CD4-positive, alpha-beta T cell treated with Interferon alpha-2 for 1 hour (primary cell): ENCODE measurements around the gene CACNA1C.

Experiments
- DNase-seq, 2 donors: peaks; one replicate each; pipeline ENCODE4 v3.0.0-alpha.2; 2020 to 2022

CACNA1C gene

DNA sequence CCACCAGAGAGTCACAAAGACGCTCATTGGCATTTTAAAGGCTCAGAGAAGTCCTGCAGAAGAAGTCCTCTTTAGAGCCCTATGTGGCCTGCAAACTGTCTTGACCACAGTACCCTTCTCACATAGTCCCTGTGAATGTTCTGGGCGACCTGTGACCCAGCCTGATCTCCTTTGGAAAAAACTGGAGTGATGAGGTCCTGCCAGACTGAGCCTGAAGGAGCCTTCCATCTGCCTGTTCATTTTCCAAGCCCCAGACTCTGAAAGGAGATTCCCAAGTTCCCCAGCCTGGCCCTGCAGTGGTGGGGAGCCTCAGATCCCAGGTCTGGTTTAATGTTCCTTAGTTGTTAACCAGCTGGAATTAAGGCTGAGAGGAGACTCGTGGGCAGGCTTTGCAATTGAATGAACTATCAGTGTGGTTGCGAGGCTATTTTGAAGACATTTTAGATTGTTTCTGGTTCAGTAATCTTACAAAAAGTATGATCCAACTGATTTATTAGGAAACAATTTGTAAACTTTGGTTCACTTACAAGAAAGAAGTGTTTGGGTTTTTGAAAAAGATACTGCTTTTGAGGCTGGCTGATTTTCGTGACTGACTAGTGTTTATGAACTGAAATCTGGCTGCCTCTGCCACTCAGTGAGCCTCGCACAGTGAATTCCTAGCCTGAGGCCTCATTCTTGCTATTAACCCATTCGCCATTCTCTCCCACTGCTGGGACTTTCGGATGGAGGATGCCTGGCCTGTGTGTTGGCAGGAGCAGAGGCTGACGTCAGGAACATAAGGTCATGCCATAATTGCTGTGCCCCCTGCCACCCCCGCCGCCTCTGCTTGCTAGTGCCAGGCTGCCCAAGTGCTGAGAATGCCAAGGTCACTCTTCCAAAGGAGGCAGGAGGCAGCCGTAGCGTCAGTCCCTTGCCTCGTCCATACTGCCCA lies 249.0 kb downstream of the CACNA1C start:
- no peak for DNase-seq

- no peak for DNase-seq
Measured at GRCh38 chr12:2302711-2303580, 250.2 kb downstream of the CACNA1C start.

GRCh38 chr12:2304223-2304622 lies 251.4 kb downstream of the CACNA1C start:
- no peak for DNase-seq

DNA sequence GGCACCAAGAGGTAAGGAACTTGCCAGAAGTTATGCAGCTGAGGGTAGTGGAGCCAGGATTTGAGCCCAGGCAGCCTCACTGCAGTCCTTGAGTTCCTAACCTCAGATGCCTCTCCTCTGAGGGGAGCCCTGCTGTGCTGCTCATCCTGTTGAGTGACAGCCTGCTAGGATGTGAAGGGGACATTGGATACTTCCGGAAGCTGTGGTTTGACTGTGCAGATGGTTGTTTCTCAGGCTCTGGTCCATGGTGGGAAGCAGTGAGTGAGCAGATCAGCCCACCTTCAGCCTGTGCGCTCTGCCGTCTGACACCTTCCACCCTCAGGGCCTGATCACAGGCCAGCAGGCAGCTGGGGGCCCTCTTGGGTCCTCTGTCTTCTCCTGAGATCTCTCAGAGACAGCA lies 253.2 kb downstream of the CACNA1C start:
- DNase-seq, result no peak

GRCh38 chr12:2306735-2307134 lies 253.9 kb downstream of the CACNA1C start:
- no peak for DNase-seq

GRCh38 chr12:2307550-2307949 lies 254.8 kb downstream of the CACNA1C start:
- no peak for DNase-seq

DNA sequence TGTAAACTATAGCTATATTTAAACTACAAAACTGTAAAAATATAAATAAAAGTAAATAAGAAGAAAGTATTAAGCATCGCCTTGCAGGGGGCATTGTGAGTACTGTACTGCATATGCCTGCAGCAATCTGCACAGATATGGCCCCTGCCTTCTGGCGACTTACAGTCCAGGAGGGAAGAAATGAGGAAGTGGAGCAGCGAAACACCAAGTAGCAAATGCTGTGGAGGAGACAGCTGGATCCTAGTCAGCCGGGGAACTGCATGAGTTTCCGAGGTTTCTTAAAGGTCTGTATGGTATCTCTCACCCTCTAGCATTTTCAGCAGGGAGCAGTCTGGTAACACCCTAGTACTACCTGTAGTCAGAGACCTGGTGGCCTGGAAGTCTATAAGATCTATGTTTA lies 256.9 kb downstream of the CACNA1C start:
- no peak for DNase-seq

DNA sequence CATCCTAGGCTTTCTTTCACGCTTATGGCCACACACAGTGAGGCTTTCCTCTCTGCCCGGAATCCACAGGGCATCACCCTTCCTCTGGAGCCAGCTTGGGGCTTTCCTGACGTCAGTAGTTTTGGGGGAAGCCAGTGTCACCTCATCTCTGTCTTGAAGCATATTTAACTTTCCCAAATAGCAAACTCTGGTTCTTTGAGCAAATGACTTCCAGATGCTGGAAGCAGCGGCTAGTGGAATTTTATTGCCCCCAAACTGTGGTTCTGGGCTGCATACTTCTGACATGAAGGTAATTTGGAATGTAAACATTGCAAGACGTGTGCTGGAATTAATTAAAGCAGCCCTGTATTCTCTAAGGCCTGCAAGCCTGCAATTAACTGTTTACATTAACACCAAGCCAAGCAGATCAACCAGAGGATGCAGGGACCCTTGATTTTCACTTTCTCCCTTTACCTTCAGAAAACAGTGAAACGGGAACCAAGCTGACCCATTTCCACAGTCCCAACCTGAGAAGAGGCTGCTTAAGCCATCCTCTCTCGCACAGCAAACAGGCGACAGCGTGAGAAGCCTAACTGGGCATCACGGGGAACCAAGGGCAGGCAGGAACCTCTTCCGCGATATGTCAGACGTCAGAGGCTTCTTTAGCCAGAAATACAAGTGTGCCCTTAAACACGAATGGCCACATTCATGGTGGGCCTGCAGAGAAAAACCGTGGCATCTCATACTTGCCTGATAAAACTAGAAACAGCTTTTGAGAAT lies 258.4 kb downstream of the CACNA1C start:
- no peak for DNase-seq

DNA sequence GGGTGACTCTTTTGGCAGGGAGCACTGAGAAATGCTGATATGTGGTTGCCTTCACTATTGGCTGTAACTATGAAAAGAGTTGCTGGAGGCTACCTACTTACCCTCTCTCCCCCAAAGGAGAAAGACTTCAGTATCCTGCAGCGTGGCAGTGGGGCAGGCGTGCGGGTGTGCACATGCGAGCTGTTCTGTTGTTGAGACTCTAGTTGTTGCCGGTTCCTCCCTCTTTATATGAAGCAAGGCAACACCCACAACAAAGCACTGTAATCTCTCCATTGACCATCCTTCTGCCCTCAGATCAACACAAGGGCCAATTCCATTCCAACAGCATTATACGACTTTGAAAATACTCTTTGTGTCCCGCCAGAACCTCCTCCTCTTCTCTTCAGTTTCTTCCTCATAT lies 259.4 kb downstream of the CACNA1C start:
- no peak for DNase-seq

GRCh38 chr12:2312770-2313169 lies 260.0 kb downstream of the CACNA1C start:
- DNase-seq, result no peak

- no peak for DNase-seq
Measured at GRCh38 chr12:2314492-2314891, 261.7 kb downstream of the CACNA1C start.

DNA sequence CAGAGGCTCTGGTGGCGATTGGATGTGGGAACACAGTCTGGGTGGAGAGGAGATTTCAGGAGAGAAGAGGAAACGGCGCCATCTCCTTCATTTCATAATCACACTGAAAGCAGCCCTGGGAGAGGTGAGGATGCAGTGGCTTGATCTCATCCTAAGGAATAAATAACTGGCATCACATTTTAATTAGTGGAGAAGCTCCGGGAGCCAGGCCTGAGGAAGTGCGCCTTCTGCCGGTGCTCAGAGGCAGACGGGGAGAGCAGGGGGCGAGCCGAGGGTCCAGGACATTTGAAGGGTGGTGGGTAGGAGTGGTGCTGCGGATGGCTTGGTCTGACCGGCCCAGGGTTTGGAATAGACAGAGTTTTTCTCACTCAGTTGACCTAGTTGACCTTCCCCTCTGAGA lies 265.0 kb downstream of the CACNA1C start:
- DNase-seq, result no peak

DNA sequence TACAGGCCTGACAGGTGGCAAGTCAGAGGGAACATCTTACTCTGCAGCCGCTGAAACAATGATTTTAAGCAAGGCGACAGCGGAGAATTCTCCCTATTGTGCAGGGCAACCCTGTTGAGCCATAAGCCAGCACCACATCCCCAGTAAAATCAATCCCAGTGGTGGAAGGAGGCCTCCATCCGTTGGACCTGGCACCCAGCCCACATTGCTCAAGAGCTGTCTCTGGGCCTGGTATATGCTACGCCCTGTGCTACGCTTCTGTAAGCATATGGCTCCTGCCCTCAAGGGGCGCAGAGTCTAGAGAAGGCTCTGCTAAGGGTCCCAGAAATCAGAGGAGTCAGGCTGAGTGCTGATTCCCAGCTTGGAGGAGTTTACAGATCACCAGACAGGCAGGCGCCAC lies 265.5 kb downstream of the CACNA1C start:
- DNase-seq, result no peak

- DNase-seq, result no peak
Measured at GRCh38 chr12:2319136-2319535, 266.3 kb downstream of the CACNA1C start.

DNA sequence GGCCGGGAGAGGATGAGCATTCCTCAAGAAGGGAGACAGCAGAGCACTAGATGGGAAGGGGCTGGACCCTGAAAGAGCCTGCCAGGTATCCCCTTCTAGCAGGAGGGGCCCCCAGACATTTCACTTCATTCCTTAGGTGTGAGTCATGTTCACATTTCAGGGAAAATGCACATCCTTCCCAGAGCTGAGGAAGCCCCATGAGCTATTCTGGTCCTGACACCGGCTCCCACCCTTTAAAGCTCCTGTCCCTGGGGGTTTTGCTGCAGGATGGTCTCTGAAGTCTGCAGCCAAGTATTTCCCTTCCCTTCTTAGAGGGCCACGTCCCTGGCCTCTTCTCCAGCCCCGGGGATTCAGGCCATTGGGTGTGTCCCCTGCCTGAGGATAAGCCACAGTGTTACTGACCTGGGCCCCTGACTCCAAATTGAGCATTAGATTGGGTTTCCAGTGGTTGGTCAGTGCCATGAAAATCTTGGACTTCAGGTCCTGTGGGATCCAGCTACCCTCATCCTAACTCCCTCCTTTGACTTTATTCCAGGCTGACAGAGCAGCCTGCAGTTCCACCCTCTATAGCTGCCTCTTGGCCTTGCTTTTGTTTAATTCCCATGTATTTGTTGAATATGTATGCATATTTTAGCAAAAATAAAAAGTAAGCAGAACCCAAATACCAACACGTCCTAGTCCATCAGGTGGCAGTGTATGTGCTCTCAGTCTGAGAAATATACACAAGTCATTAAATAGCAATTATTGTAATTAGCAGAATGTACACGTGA lies 267.1 kb downstream of the CACNA1C start:
- DNase-seq, result no peak

- DNase-seq, result no peak
Measured at GRCh38 chr12:2320841-2321240, 268.1 kb downstream of the CACNA1C start.

- DNase-seq, result no peak
Measured at GRCh38 chr12:2322554-2323120, 269.9 kb downstream of the CACNA1C start.

- no peak for DNase-seq
Measured at GRCh38 chr12:2323532-2324255, 270.9 kb downstream of the CACNA1C start.

DNA sequence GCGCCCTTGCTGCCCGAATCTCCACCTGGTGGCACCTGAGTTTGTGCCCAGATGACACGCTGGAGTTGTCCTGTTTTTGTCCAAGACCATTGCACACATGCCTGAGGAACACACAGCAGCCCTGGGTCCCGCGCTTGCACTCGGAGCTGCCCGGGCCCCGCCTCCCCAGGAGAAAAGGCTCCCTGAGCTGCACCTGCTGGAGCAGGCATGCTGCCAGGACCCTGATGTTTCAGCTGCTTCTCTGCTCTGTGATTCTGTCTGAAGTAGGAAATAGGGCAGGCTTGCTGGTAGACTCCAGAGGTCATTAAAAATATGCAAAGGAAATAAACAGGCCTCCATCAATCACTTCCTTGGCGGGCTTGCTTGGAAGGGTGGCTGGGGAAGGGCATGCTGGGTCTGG lies 271.6 kb downstream of the CACNA1C start:
- no peak for DNase-seq

GRCh38 chr12:2325519-2325918 lies 272.7 kb downstream of the CACNA1C start:
- DNase-seq, result no peak

DNA sequence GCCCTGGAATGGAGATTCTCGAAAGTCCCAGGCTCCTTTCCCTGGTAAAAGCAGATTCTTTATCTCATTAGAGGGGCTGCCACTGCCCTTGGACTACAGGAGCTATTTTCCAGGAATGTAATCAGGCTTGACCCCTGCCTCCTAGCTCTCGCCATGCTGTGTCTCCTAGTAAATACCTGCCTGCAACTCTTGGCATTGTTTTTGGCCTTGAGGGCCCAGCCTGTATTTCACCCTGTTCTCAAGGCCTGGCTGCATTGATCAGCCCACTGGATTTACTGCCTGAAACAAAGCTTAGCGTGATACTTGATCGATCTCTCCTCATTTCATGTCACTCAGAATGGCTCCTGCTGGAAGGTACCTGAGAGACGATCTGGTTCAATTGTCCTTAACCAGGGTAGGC lies 273.7 kb downstream of the CACNA1C start:
- no peak for DNase-seq
